SH-SY5Y (cell line): ENCODE data around the gene ALPL.

Source experiments
- GATA2 ChIP-seq: IDR thresholded peaks from 2 replicates; pipeline ENCODE4 v1.6.1; 2011; ENCODE audit warnings: mild to moderate bottlenecking, low read depth, low read length
- GATA3 ChIP-seq: IDR thresholded peaks from 2 replicates; pipeline ENCODE4 v1.6.1; 2011; ENCODE audit warnings: low read depth, mild to moderate bottlenecking, low read length, moderate library complexity

- no peak for TF ChIP-seq GATA2
- no peak for TF ChIP-seq GATA3
Measured at GRCh38 chr1:21537932-21538630, 28.9 kb downstream of the ALPL start.
